WTC11 (cell line): ENCODE measurements around the gene ZBTB44.
"Not testable (repeated sequence)": the region's sequence is repeated elsewhere in the genome, so short reads cannot be mapped to it uniquely, and the experiment has no call there.

Source experiments
- ZNF396 ChIP-seq: fragments of 250-450 bp; sonication (Bioruptor Pico); IDR thresholded peaks from 2 replicates; pipeline ENCODE4 v1.8.0; 2021; ENCODE audit warnings: mild to moderate bottlenecking, moderate library complexity, borderline replicate concordance
- TF ChIP-seq, protein P1 (sequence below): fragments of 200-600 bp; IDR thresholded peaks from 2 replicates; pipeline ENCODE4 v1.8.0; 2022; ENCODE audit warnings: antibody characterized with exemption
- TF ChIP-seq, protein P2 (sequence below): sonication (generic); formaldehyde crosslinking; IDR thresholded peaks from 2 replicates; pipeline ENCODE4 v1.8.1; 2023; ENCODE audit warnings: mild to moderate bottlenecking, missing genetic modification reagents, borderline replicate concordance
- TF ChIP-seq, protein P3 (sequence below): fragments of 250-450 bp; sonication (Bioruptor Pico); conservative IDR thresholded peaks from 2 replicates; pipeline ENCODE4 v1.9.0; 2021; ENCODE audit warnings: mild to moderate bottlenecking
- TF ChIP-seq, protein P4 (sequence below): sonication (generic); formaldehyde crosslinking; conservative IDR thresholded peaks from 2 replicates; pipeline ENCODE4 v1.8.1; 2023; ENCODE audit warnings: mild to moderate bottlenecking, low read depth, missing genetic modification reagents, moderate library complexity
- TF ChIP-seq, protein P5 (sequence below): fragments of 250-450 bp; sonication (Bioruptor Pico); IDR thresholded peaks from 2 replicates; pipeline ENCODE4 v1.9.0; 2021; ENCODE audit warnings: moderate library complexity, mild to moderate bottlenecking, inconsistent platforms, borderline replicate concordance

DNA sequence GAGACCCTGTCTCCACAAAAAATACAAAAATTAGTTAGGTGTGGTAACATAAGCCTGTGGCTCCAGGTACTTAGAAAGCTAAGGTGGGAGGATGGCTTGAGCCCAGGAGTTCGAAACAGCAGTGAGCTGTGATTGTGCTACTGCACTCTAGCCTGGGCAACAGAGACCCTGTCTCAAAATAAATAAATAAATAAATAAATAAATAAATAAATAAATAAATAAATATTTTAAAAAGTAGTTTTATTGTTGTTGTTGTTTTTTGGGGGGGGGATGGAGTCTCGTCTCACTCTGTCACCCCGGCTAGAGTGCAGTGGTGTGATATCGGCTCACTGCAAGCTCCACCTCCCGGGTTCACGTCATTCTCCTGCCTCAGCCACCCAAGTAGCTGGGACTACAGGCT is 33.4 kb downstream of the ZBTB44 start:
- TF ChIP-seq, protein P1, sequence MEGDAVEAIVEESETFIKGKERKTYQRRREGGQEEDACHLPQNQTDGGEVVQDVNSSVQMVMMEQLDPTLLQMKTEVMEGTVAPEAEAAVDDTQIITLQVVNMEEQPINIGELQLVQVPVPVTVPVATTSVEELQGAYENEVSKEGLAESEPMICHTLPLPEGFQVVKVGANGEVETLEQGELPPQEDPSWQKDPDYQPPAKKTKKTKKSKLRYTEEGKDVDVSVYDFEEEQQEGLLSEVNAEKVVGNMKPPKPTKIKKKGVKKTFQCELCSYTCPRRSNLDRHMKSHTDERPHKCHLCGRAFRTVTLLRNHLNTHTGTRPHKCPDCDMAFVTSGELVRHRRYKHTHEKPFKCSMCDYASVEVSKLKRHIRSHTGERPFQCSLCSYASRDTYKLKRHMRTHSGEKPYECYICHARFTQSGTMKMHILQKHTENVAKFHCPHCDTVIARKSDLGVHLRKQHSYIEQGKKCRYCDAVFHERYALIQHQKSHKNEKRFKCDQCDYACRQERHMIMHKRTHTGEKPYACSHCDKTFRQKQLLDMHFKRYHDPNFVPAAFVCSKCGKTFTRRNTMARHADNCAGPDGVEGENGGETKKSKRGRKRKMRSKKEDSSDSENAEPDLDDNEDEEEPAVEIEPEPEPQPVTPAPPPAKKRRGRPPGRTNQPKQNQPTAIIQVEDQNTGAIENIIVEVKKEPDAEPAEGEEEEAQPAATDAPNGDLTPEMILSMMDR, result not testable (repeated sequence)
- TF ChIP-seq, protein P2, sequence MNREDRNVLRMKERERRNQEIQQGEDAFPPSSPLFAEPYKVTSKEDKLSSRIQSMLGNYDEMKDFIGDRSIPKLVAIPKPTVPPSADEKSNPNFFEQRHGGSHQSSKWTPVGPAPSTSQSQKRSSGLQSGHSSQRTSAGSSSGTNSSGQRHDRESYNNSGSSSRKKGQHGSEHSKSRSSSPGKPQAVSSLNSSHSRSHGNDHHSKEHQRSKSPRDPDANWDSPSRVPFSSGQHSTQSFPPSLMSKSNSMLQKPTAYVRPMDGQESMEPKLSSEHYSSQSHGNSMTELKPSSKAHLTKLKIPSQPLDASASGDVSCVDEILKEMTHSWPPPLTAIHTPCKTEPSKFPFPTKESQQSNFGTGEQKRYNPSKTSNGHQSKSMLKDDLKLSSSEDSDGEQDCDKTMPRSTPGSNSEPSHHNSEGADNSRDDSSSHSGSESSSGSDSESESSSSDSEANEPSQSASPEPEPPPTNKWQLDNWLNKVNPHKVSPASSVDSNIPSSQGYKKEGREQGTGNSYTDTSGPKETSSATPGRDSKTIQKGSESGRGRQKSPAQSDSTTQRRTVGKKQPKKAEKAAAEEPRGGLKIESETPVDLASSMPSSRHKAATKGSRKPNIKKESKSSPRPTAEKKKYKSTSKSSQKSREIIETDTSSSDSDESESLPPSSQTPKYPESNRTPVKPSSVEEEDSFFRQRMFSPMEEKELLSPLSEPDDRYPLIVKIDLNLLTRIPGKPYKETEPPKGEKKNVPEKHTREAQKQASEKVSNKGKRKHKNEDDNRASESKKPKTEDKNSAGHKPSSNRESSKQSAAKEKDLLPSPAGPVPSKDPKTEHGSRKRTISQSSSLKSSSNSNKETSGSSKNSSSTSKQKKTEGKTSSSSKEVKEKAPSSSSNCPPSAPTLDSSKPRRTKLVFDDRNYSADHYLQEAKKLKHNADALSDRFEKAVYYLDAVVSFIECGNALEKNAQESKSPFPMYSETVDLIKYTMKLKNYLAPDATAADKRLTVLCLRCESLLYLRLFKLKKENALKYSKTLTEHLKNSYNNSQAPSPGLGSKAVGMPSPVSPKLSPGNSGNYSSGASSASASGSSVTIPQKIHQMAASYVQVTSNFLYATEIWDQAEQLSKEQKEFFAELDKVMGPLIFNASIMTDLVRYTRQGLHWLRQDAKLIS, result not testable (repeated sequence)
- not testable (repeated sequence) for TF ChIP-seq ZNF396 (CRISPR knock-in tag)
- TF ChIP-seq, protein P3, sequence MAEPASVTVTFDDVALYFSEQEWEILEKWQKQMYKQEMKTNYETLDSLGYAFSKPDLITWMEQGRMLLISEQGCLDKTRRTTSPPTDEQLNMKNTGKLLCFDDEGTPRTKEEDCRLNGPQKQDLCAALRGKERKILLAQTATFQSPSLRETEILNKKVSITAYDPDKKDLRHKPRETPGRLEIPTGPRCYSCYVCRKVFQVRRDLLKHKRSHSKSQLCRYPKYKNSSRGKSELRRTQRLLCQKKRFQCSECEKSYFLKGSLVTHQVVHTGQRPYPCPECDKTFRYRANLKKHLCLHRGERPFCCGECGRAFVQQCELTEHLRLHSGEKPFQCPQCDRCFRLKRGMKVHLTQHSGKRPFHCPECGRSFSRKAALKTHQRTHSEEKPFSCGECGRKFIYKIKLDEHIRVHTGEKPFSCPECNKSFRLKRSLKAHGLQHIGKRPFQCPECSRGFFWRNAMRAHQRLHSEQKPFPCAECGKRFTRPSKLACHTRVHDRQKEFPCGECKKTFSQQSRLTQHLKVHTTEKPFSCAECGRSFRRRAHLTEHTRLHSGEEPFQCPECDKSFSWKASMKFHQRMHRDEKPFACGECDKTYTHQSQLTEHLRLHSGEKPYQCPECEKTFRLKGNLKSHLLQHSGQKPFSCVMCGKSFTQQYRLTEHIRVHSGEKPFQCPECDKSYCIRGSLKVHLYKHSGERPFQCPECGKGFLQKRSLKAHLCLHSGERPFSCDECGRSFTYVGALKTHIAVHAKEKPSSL (CRISPR knock-in tag), result not testable (repeated sequence)
- TF ChIP-seq, protein P4, sequence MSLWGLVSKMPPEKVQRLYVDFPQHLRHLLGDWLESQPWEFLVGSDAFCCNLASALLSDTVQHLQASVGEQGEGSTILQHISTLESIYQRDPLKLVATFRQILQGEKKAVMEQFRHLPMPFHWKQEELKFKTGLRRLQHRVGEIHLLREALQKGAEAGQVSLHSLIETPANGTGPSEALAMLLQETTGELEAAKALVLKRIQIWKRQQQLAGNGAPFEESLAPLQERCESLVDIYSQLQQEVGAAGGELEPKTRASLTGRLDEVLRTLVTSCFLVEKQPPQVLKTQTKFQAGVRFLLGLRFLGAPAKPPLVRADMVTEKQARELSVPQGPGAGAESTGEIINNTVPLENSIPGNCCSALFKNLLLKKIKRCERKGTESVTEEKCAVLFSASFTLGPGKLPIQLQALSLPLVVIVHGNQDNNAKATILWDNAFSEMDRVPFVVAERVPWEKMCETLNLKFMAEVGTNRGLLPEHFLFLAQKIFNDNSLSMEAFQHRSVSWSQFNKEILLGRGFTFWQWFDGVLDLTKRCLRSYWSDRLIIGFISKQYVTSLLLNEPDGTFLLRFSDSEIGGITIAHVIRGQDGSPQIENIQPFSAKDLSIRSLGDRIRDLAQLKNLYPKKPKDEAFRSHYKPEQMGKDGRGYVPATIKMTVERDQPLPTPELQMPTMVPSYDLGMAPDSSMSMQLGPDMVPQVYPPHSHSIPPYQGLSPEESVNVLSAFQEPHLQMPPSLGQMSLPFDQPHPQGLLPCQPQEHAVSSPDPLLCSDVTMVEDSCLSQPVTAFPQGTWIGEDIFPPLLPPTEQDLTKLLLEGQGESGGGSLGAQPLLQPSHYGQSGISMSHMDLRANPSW (CRISPR knock-in tag), result not testable (repeated sequence)
- TF ChIP-seq, protein P5, sequence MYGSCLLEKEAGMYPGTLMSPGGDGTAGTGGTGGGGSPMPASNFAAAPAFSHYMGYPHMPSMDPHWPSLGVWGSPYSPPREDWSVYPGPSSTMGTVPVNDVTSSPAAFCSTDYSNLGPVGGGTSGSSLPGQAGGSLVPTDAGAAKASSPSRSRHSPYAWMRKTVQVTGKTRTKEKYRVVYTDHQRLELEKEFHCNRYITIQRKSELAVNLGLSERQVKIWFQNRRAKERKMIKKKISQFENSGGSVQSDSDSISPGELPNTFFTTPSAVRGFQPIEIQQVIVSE (CRISPR knock-in tag), result not testable (repeated sequence)
